Neural cell (in vitro differentiated cells): ENCODE measurements around the gene ZNHIT3. TPM values are rescaled to one million over a fixed set of nuclear protein-coding genes. Genes with fewer than 3 reads are reported as not detected.

ENCODE experiments used
- H2AFZ ChIP-seq: fragments of 200-600, 300-800 bp; sonication (generic), shearing (Covaris generic); 2 replicates; pipeline ENCODE4 v1.6.0; 2014; ENCODE audit warnings: low read depth, mild to moderate bottlenecking, antibody characterized with exemption, low read length, moderate library complexity
- H3F3A ChIP-seq: fragments of 200-600 bp; shearing (Covaris generic); 2 replicates; pipeline ENCODE4 v1.6.1; 2016; ENCODE audit warnings: mild to moderate bottlenecking, moderate library complexity, mixed read lengths, antibody characterized with exemption, low read length; ENCODE audit not compliant: insufficient read depth, poor library complexity, severe bottlenecking
- H3K27ac ChIP-seq: fragments of 200-600, 300-800 bp; sonication (generic), shearing (Covaris generic); 2 replicates; pipeline ENCODE4 v1.5.1; 2014; ENCODE audit warnings: mild to moderate bottlenecking, low read length, moderate library complexity
- H3K27me3 ChIP-seq: fragments of 300-800, 200-600 bp; sonication (generic), shearing (Covaris generic); 2 replicates; pipeline ENCODE4 v1.6.0; 2014; ENCODE audit warnings: mild to moderate bottlenecking, low read depth, low read length, moderate library complexity; ENCODE audit not compliant: insufficient read depth
- H3K36me3 ChIP-seq: fragments of 300-800, 200-600 bp; sonication (generic), shearing (Covaris generic); 2 replicates; pipeline ENCODE4 v1.5.1; 2014; ENCODE audit warnings: mild to moderate bottlenecking, antibody characterized with exemption, low read length, moderate library complexity; ENCODE audit not compliant: insufficient read depth
- H3K4me2 ChIP-seq: fragments of 300-800, 200-600 bp; sonication (generic), shearing (Covaris generic); 2 replicates; pipeline ENCODE4 v1.6.0; 2014; ENCODE audit warnings: mild to moderate bottlenecking, low read length
- H3K4me3 ChIP-seq: fragments of 300-800, 200-600 bp; sonication (generic), shearing (Covaris generic); 2 replicates; pipeline ENCODE4 v1.5.1; 2014; ENCODE audit warnings: mild to moderate bottlenecking, low read length, moderate library complexity
- H3K79me2 ChIP-seq: fragments of 200-600 bp; shearing (Covaris generic); replicated peaks from 2 replicates; pipeline ENCODE4 v1.6.0; 2014; ENCODE audit warnings: mild to moderate bottlenecking, low read length, moderate library complexity; ENCODE audit not compliant: insufficient read depth
- H3K9ac ChIP-seq: fragments of 300-800, 200-600 bp; sonication (generic), shearing (Covaris generic); 2 replicates; pipeline ENCODE4 v1.6.1; 2016; ENCODE audit warnings: mild to moderate bottlenecking, low read length, mixed read lengths
- H3K9me2 ChIP-seq: fragments of 200-600 bp; shearing (Covaris generic); 2 replicates; pipeline ENCODE4 v1.6.1; 2016; ENCODE audit warnings: mild to moderate bottlenecking, low read length, mixed read lengths; ENCODE audit not compliant: insufficient read depth
- H3K9me3 ChIP-seq: fragments of 200-600, 300-800 bp; sonication (generic), shearing (Covaris generic); 2 replicates; pipeline ENCODE4 v1.6.1; 2016; ENCODE audit warnings: mild to moderate bottlenecking, mixed run types, low read length, moderate library complexity, mixed read lengths
- H4K20me1 ChIP-seq: fragments of 200-600 bp; shearing (Covaris generic); 2 replicates; pipeline ENCODE4 v1.6.1; 2016; ENCODE audit warnings: mild to moderate bottlenecking, mixed run types; ENCODE audit not compliant: insufficient read depth
- CTCF ChIP-seq: fragments of 450-650 bp; IDR thresholded peaks from 2 replicates; pipeline ENCODE4 v1.5.1; 2014; ENCODE audit warnings: antibody characterized with exemption, mild to moderate bottlenecking, moderate library complexity; ENCODE audit not compliant: poor library complexity, severe bottlenecking
- EZH2 ChIP-seq: fragments of 200-600, 300-800 bp; shearing (Covaris generic), sonication (generic); IDR thresholded peaks from 2 replicates; pipeline ENCODE4 v1.6.1; 2014; ENCODE audit warnings: antibody characterized with exemption, low read length, borderline replicate concordance, mild to moderate bottlenecking; ENCODE audit not compliant: insufficient read depth, poor library complexity, severe bottlenecking
- MXI1 ChIP-seq: fragments of 450-650 bp; conservative IDR thresholded peaks from 2 replicates; pipeline ENCODE4 v1.6.1; 2014; ENCODE audit warnings: antibody characterized with exemption, mild to moderate bottlenecking; ENCODE audit not compliant: poor library complexity, severe bottlenecking
- POLR2AphosphoS5 ChIP-seq: IDR thresholded peaks from 2 replicates; pipeline ENCODE4 v1.6.1; 2012
- RAD21 ChIP-seq: fragments of 450-650 bp; conservative IDR thresholded peaks from 2 replicates; pipeline ENCODE4 v1.6.1; 2014; ENCODE audit warnings: antibody characterized with exemption, mild to moderate bottlenecking, moderate library complexity
- REST ChIP-seq: IDR thresholded peaks from 2 replicates; pipeline ENCODE4 v1.6.1; 2012; ENCODE audit warnings: borderline replicate concordance
- SMC3 ChIP-seq: fragments of 450-650 bp; conservative IDR thresholded peaks from 2 replicates; pipeline ENCODE4 v1.6.1; 2014; ENCODE audit warnings: antibody characterized with exemption, mild to moderate bottlenecking, moderate library complexity; ENCODE audit not compliant: poor library complexity
- TAF1 ChIP-seq: IDR thresholded peaks from 2 replicates; pipeline ENCODE4 v1.6.1; 2012; ENCODE audit warnings: low read depth
- polyA plus RNA-seq: library from polyadenylated mRNA; depleted of rRNA; stranded (reverse); fragments of >200 nt; gene quantifications from 2 replicates; pipeline ENCODE4 v1.2.3, GENCODE V29; 2014

ZNHIT3 gene
- polyA plus RNA-seq, 1 donor from 2014 or later = 226 TPM

DNA sequence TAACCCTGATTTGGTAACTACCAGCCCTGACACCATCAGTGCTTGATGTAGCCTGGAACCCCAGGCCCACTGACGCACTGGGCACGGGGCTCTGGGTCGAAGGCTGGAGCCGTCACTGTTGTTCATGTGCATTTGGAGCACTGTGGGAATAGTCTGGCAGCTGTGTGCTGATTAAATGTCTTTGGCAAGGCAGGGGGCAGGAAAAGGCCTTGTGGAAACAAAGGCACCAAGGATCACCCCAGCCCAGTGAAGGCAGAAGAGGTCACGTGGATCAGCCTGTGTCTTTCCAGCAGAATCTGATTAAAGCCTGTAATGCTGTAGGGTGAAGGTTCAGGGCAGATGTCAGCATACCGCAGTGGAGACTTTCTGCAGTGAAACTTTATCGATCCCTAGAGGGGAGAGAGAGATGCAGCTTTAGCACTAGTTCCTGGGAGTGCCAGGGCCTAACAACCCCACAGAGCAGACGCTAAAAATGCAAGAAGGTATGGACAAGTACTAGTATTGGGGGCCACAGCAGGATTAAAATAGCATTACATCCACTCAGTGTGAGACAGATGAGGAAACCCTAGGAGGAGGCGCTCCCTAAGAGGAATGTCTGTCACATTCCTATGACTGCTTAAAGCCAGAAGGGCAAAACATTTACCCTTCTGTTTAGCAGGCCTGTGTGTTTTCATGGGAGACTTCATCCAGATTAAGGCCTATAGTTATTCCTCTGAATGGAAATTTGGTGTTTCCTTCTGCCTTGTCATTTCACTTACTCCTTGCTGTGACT, 9.7 kb downstream of the ZNHIT3 start:
- TF ChIP-seq SMC3 = no peak
- no peak for TF ChIP-seq POLR2AphosphoS5
- TF ChIP-seq EZH2 = no peak
- TF ChIP-seq TAF1 = no peak
- no peak for TF ChIP-seq CTCF
- TF ChIP-seq REST = no peak
- TF ChIP-seq MXI1 = no peak
- H2AFZ ChIP-seq = no peak overlapping the region
- H3K27me3 ChIP-seq = no peaks in the 10 kb centered on the region
- no peaks in the 10 kb centered on the region for H3F3A ChIP-seq
- H3K9ac ChIP-seq = no peak overlapping the region
- no peak overlapping the region for H3K27ac ChIP-seq
- peaks cover 7% of the 10 kb centered on the region for H3K79me2 ChIP-seq
- no peak overlapping the region for H3K4me3 ChIP-seq
- peaks cover 7% of the 10 kb centered on the region for H3K36me3 ChIP-seq
- H3K9me3 ChIP-seq = no peaks in the 10 kb centered on the region
- H3K9me2 ChIP-seq = no peaks in the 10 kb centered on the region
- H4K20me1 ChIP-seq = no peaks in the 10 kb centered on the region
- H3K4me2 ChIP-seq = no peak overlapping the region

DNA sequence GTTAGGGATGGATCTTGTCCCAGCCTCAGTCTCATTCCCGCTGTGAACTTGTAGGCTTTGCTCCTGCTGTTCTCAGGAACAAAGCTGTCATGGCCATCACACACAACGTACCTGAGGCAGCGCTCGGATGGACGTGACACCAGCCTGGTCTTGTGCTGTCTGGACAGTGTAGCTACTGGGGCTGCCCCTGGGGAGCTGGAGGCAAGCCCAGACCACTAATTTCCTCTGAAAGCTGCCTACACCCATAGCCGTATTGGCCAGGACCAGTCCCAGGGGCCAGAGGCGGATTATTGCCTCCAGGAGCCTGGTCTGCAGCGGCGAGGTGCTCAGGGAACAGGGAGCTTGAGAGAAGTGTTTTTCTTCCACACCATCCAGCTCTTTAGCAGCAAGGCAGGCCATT, 11.7 kb downstream of the ZNHIT3 start:
- TF ChIP-seq SMC3 = no peak
- TF ChIP-seq EZH2 = no peak
- no peak for TF ChIP-seq RAD21
- TF ChIP-seq TAF1 = no peak
- H3K27me3 ChIP-seq = no peaks in the 10 kb centered on the region
- no peaks in the 10 kb centered on the region for H3K79me2 ChIP-seq
- no peak overlapping the region for H3K27ac ChIP-seq
- H2AFZ ChIP-seq = no peak overlapping the region
- no peak overlapping the region for H3K4me2 ChIP-seq
- no peak overlapping the region for H3K4me3 ChIP-seq
- H3K9ac ChIP-seq = no peak overlapping the region
- peaks cover 7% of the 10 kb centered on the region for H3K36me3 ChIP-seq
- no peaks in the 10 kb centered on the region for H4K20me1 ChIP-seq
- no peaks in the 10 kb centered on the region for H3K9me3 ChIP-seq
- no peaks in the 10 kb centered on the region for H3K9me2 ChIP-seq
- no peaks in the 10 kb centered on the region for H3F3A ChIP-seq
